ENCODE results near the gene RFX3. TPM values are rescaled to one million over a fixed set of nuclear protein-coding genes. Genes with fewer than 3 reads are reported as not detected.

The RFX3 gene
- total RNA-seq, 1 donor from 2014 or later, result 12.8 TPM

GRCh38 chr9:3526165-3526996 is 580 bp upstream of the RFX3 start:
- no peaks in the 10 kb centered on the region for H3K9me3 Mint-ChIP-seq
- DNase-seq, result peak; percentile 96
- intact Hi-C loops (cut with micrococcal nuclease), result loop anchor here (2.0 to 5.0 kb wide), 8 partner anchors 184 to 1926 kb away; partner anchors contain the start of genes CD274, CDC37L1 and PUM3
- H3K4me1 Mint-ChIP-seq, result peaks cover 47% of the 10 kb centered on the region
- peaks cover 2% of the 10 kb centered on the region for H3K27me3 Mint-ChIP-seq
- peak overlapping the region; percentile 100 for H3K27ac Mint-ChIP-seq
- H3K4me3 Mint-ChIP-seq, result peak overlapping the region; percentile 89
- H3K36me3 Mint-ChIP-seq (ENCODE audit: low read depth), result peaks cover 15% of the 10 kb centered on the region

DNA sequence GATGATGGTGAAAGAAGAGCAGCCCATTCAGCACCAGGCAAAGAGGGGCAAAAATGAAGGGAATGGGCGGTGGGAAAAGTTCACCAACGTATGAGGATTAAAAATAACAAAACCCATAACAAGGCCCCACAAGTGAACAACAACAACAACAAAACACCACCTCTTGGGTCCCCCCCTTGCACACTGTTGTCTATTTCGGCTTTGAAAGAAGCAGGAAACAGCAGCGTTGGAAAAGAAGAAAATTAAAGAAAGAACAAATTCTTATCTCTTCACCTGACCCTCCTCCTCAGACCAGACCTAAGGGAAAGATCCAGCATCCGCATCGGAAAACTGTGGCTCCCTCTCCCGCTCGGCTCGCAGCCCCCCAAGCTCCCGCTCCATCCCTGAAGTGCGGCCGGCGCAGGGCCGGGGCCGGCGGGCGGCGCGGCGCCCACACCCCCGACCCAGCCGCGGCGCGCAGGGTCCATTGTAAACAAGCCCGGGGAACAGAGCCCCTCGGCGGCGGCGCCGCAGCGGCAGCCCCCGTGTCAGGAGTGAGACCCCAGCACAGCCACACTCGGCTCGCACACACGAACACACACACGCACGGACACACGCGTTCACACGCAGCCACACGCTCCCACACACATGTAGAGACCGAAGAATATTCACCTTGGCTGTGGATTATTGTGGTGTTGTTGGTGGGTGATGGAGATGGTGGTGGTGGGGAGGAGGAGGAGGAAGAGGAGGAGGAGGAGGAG is 535 bp downstream of the RFX3 start:
- intact Hi-C loops (cut with micrococcal nuclease), result loop anchor here (2.0 to 5.0 kb wide), 6 partner anchors 58 to 1927 kb away; partner anchors contain the start of genes CD274 and PUM3
- Mint-ChIP-seq H3K36me3 (ENCODE audit: low read depth) (peaks cover 8% of the 10 kb centered on the region), H3K4me1 (peaks cover 48% of the 10 kb centered on the region), H3K9me3 (no peaks in the 10 kb centered on the region), H3K4me3 (peak overlapping the region; percentile 89), H3K27me3 (peaks cover 2% of the 10 kb centered on the region), H3K27ac (peak overlapping the region; percentile 100)
- no peak for DNase-seq

GRCh38 chr9:3521966-3522365 is 3.8 kb downstream of the RFX3 start:
- intact Hi-C loops (cut with micrococcal nuclease), result no loop called here
- no peak overlapping the region for H3K27ac Mint-ChIP-seq
- H3K9me3 Mint-ChIP-seq, result peaks cover 4% of the 10 kb centered on the region
- H3K36me3 Mint-ChIP-seq (ENCODE audit: low read depth), result peaks cover 2% of the 10 kb centered on the region
- peaks cover 2% of the 10 kb centered on the region for H3K27me3 Mint-ChIP-seq
- H3K4me3 Mint-ChIP-seq, result peak overlapping the region; percentile 9
- peaks cover 33% of the 10 kb centered on the region for H3K4me1 Mint-ChIP-seq
- no peak for DNase-seq

GRCh38 chr9:3520564-3520963 is 5.2 kb downstream of the RFX3 start:
- Mint-ChIP-seq H3K4me1 (peaks cover 31% of the 10 kb centered on the region), H3K36me3 (ENCODE audit: low read depth) (peaks cover 4% of the 10 kb centered on the region), H3K27ac (no peak overlapping the region), H3K4me3 (no peak overlapping the region), H3K9me3 (peaks cover 4% of the 10 kb centered on the region), H3K27me3 (no peaks in the 10 kb centered on the region)
- intact Hi-C loops (cut with micrococcal nuclease), result no loop called here
- DNase-seq, result no peak

DNA sequence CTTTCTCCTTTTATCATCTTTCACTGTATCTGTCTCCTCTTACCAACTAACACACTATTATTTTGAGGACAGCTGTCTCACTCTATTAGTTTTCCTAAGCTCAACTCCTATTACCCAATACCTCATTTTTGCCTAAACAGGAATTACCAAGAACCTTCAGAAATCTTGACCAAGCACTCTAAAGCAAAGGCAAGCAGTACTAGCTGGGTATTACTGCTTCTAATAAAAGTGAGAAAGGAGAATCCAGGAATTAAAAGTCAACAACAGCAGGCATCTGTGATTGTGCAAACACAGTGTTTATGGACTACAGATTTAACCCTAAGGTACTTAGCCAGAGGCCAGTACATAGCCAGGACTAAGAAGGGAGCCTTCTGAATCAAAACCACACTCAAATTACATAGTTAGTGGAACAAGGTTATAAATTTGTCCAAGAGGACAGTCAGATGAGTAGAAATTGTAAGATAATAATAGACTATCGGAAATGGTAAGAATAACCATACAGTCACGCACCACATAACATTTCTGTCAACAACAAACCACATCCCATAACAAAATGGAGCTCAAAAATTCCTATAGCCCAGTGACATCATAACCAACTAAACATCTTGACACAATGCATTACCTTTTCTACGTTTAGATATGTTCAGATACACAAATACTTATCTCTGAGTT is 8.3 kb downstream of the RFX3 start:
- Mint-ChIP-seq H3K27ac (no peak overlapping the region), H3K4me3 (no peak overlapping the region), H3K27me3 (no peaks in the 10 kb centered on the region), H3K9me3 (peaks cover 4% of the 10 kb centered on the region), H3K4me1 (peaks cover 18% of the 10 kb centered on the region), H3K36me3 (ENCODE audit: low read depth) (peaks cover 4% of the 10 kb centered on the region)
- DNase-seq, result no peak
- intact Hi-C loops (cut with micrococcal nuclease), result no loop called here

DNA sequence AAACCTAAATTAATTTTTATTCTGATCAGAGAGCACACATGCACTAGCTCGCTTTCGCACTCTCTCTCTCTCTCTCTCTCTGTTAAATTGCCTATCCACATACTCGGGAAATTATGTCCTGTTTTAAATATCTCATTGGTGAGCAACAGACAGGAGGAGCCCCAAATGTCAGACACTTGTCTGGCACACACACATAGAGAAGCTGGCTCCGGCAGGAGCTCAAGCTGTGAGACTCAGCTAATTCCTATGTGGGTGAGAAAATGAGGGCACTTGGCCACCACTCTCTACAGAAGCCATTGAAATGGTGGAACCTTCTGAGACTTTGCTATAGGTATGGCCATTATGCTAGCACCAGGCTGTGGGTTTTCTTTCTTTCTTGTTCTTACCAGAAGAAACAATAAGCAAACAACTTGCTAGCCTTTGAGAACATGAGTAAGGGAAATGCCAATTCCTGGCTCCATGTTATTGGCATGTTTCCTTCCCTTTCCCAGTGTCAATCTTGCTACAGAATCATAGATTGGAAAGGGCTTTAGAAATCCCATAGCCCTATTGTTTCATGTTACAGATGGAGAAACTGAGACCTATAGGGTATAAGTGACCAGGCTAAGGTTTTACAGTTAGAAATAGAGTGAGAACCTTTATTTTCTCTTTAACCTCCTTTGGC is 9.0 kb downstream of the RFX3 start:
- intact Hi-C loops (cut with micrococcal nuclease), result no loop called here
- Mint-ChIP-seq H3K9me3 (peaks cover 4% of the 10 kb centered on the region), H3K4me3 (no peak overlapping the region), H3K4me1 (peaks cover 13% of the 10 kb centered on the region), H3K36me3 (ENCODE audit: low read depth) (peaks cover 4% of the 10 kb centered on the region), H3K27ac (no peak overlapping the region), H3K27me3 (no peaks in the 10 kb centered on the region)
- no peak for DNase-seq

GRCh38 chr9:3515405-3515804 is 10.4 kb downstream of the RFX3 start:
- no peak for DNase-seq
- H3K4me3 Mint-ChIP-seq, result no peak overlapping the region
- peaks cover 17% of the 10 kb centered on the region for H3K4me1 Mint-ChIP-seq
- H3K36me3 Mint-ChIP-seq (ENCODE audit: low read depth), result peaks cover 8% of the 10 kb centered on the region
- no peaks in the 10 kb centered on the region for H3K27me3 Mint-ChIP-seq
- no peak overlapping the region for H3K27ac Mint-ChIP-seq
- peaks cover 4% of the 10 kb centered on the region for H3K9me3 Mint-ChIP-seq
- intact Hi-C loops (cut with micrococcal nuclease), result no loop called here

DNA sequence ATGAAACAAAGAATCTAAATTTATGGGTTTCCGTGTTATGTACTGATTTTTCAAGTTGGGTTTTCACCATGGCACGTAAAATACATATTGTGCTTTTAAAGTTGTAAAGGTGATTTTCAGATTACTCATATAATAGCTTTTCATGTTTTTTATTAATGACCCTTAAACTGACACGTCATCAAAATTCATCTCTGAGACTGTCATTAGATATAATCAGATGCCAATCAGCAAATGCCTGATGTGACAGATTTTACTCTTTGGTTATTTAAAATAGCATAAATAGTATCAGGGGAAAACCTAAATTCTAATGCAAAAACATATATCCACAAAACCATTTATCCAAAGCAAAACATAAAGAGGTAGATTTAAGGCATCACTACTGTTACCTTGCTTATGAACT is 11.0 kb downstream of the RFX3 start:
- Mint-ChIP-seq H3K27ac (no peak overlapping the region), H3K4me1 (peaks cover 19% of the 10 kb centered on the region), H3K27me3 (no peaks in the 10 kb centered on the region), H3K9me3 (peaks cover 4% of the 10 kb centered on the region), H3K36me3 (ENCODE audit: low read depth) (peaks cover 8% of the 10 kb centered on the region), H3K4me3 (no peak overlapping the region)
- no peak for DNase-seq
- intact Hi-C loops (cut with micrococcal nuclease), result no loop called here

GRCh38 chr9:3513265-3513818 is 12.5 kb downstream of the RFX3 start:
- Mint-ChIP-seq H3K4me1 (peaks cover 25% of the 10 kb centered on the region), H3K36me3 (ENCODE audit: low read depth) (peaks cover 11% of the 10 kb centered on the region), H3K9me3 (peaks cover 4% of the 10 kb centered on the region), H3K4me3 (no peak overlapping the region), H3K27me3 (no peaks in the 10 kb centered on the region), H3K27ac (no peak overlapping the region)
- intact Hi-C loops (cut with micrococcal nuclease), result no loop called here
- DNase-seq, result no peak

DNA sequence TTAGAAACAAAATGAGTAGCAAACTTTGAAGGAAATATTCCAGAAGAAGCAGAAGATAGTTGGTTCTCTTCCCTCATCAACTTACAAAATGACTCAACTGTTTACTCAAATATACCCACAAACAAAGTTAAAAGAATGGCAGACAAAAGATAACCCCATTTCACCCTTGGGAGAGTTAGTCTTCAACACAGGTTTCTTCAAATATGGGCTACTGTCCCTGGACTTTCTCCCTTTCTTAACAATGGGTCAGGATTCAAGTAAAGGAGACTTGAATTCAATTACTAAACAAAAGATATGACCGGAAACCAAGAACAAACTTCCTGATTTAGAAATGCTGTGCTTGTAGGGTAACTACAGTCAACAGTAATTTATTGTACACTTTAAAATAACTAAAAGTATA is 14.2 kb downstream of the RFX3 start:
- no peak for DNase-seq
- Mint-ChIP-seq H3K27me3 (no peaks in the 10 kb centered on the region), H3K9me3 (no peaks in the 10 kb centered on the region), H3K4me3 (no peak overlapping the region), H3K4me1 (peaks cover 26% of the 10 kb centered on the region), H3K27ac (peak overlapping the region; percentile 3), H3K36me3 (ENCODE audit: low read depth) (peaks cover 7% of the 10 kb centered on the region)
- intact Hi-C loops (cut with micrococcal nuclease), result no loop called here

DNA sequence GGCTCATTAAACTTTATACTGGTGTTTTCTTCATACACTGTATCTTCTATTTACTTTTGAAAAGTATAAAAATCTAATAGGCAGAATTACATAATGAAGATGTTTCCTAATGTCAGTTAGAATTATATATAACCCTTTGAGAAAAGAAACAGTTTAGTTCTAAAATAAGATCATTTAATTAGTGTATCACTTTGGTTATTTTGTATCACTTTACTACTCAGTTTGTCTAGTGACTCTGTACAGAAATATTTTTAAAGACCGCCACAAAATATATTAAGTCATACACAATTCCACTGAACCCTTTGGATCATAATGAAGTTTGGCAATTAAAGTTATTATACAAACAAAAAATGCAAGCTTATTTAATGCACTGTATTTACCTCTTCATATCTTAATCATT is 15.0 kb downstream of the RFX3 start:
- intact Hi-C loops (cut with micrococcal nuclease), result no loop called here
- H3K27me3 Mint-ChIP-seq, result no peaks in the 10 kb centered on the region
- no peak for DNase-seq
- H3K27ac Mint-ChIP-seq, result no peak overlapping the region
- H3K4me3 Mint-ChIP-seq, result no peak overlapping the region
- H3K36me3 Mint-ChIP-seq (ENCODE audit: low read depth), result peaks cover 7% of the 10 kb centered on the region
- H3K9me3 Mint-ChIP-seq, result no peaks in the 10 kb centered on the region
- H3K4me1 Mint-ChIP-seq, result peaks cover 26% of the 10 kb centered on the region

DNA sequence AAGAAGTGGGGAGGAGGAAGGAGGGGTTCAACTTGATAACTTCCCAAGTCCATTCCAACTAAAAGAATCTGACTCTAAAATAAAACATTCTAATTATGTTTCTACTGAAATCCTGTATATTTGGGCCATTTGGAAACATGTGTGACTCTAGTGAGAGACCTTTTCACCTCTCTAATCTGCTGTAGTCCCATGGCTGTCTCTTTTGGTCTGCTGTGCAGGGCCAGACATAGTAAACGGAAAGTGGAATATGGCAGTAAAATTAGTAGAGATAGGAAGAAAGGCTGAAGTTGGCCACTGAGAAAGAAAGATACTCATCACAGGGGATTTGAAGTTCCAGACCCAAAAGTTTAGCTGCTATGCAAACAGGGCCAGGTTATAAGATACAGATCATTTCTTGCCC is 15.9 kb downstream of the RFX3 start:
- intact Hi-C loops (cut with micrococcal nuclease), result no loop called here
- peaks cover 27% of the 10 kb centered on the region for H3K4me1 Mint-ChIP-seq
- peaks cover 10% of the 10 kb centered on the region for H3K36me3 Mint-ChIP-seq (ENCODE audit: low read depth)
- no peak overlapping the region for H3K4me3 Mint-ChIP-seq
- H3K27ac Mint-ChIP-seq, result no peak overlapping the region
- H3K9me3 Mint-ChIP-seq, result no peaks in the 10 kb centered on the region
- no peaks in the 10 kb centered on the region for H3K27me3 Mint-ChIP-seq
- DNase-seq, result no peak

- H3K4me1 Mint-ChIP-seq, result peaks cover 27% of the 10 kb centered on the region
- peak overlapping the region; percentile 36 for H3K4me3 Mint-ChIP-seq
- peak overlapping the region; percentile 48 for H3K27ac Mint-ChIP-seq
- peaks cover 10% of the 10 kb centered on the region for H3K36me3 Mint-ChIP-seq (ENCODE audit: low read depth)
- no peaks in the 10 kb centered on the region for H3K27me3 Mint-ChIP-seq
- intact Hi-C loops (cut with micrococcal nuclease), result no loop called here
- DNase-seq, result no peak
- H3K9me3 Mint-ChIP-seq, result no peaks in the 10 kb centered on the region
These were observed 17.1 kb downstream of the RFX3 start for GRCh38 chr9:3508521-3509291.

All from activated CD4-positive, alpha-beta T cell treated with anti-CD3 and anti-CD28 coated beads, Interleukin-2, amount 10 ng/mL, durations not matched to agents 24 days and 14 days (primary cell).